Lower lobe of right lung (tissue), 2 donors: ENCODE data around the gene C1QTNF3. TPM values are rescaled to one million over a fixed set of nuclear protein-coding genes. Genes with fewer than 3 reads are reported as not detected.

Source experiments
- ATAC-seq, 2 donors: fragments of 200-7000 bp; cut with Tn5 transposase; one replicate each; pipeline ENCODE4 v1.9.1; 2020 to 2022; ENCODE audit warnings: mild to moderate bottlenecking in 2 of 2, moderate library complexity in 2 of 2
- DNase-seq: peaks from one replicate; pipeline ENCODE4 v3.0.0-alpha.2; 2020
- H3K27ac ChIP-seq: fragments of 200-600 bp; one replicate; pipeline ENCODE4 v1.8.0; 2022
- H3K27me3 ChIP-seq: fragments of 200-600 bp; one replicate; pipeline ENCODE4 v1.8.0; 2022; ENCODE audit warnings: low read depth
- H3K36me3 ChIP-seq: fragments of 200-600 bp; one replicate; pipeline ENCODE4 v1.8.0; 2022; ENCODE audit warnings: mild to moderate bottlenecking
- H3K4me1 ChIP-seq: fragments of 200-600 bp; one replicate; pipeline ENCODE4 v1.8.0; 2022
- H3K4me3 ChIP-seq: fragments of 200-600 bp; one replicate; pipeline ENCODE4 v1.8.0; 2022; ENCODE audit warnings: mild to moderate bottlenecking
- H3K9me3 ChIP-seq: fragments of 200-600 bp; one replicate; pipeline ENCODE4 v1.8.0; 2022
- intact Hi-C: fragments of 100-400 bp; cut with DNase I; formaldehyde crosslinking; loops from one replicate; pipeline ENCODE4 v1.11.0; 2022
- total RNA-seq: library from RNA; stranded (reverse); fragmentation: NEBNext Ultra II Directional; extraction: Animal tissue kit (Norgen Biotek cat#: 25700); gene quantifications from one replicate; pipeline ENCODE4 v1.2.1, GENCODE V29; 2021
- TF ChIP-seq, protein P1 (sequence below): fragments of 200-600 bp; IDR thresholded peaks from one replicate; pipeline ENCODE4 v1.8.0; 2022; ENCODE audit warnings: antibody characterized with exemption, mild to moderate bottlenecking
- donor health status: DM: no; HTN: yes; CAD: no; lungs with severe emphysema.

The C1QTNF3 gene
- total RNA-seq, 1 donor from 2014 or later, result 6.7 TPM

DNA sequence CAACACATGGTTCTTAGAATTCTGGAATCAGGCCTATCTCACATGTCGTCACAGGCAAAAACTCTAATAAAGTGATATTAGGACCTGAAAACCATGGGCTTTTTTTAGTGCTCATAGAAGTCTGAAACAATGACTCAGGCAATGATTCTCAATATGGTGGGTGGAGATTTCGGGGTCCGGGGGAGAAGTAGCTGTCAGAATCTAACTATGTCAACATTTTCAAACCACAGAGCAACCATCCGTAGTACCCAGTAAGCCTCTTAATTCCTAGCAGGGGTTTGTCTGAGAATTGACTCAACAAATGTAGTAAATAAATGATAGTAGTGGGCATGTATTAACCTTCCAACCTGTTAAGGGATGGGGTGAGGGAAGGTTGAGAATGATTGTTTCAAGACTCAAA, 37.8 kb downstream of the C1QTNF3 start:
- H3K27ac ChIP-seq, result no peak overlapping the region
- ATAC-seq (no peak), DNase-seq (no peak)
- TF ChIP-seq, protein P1, sequence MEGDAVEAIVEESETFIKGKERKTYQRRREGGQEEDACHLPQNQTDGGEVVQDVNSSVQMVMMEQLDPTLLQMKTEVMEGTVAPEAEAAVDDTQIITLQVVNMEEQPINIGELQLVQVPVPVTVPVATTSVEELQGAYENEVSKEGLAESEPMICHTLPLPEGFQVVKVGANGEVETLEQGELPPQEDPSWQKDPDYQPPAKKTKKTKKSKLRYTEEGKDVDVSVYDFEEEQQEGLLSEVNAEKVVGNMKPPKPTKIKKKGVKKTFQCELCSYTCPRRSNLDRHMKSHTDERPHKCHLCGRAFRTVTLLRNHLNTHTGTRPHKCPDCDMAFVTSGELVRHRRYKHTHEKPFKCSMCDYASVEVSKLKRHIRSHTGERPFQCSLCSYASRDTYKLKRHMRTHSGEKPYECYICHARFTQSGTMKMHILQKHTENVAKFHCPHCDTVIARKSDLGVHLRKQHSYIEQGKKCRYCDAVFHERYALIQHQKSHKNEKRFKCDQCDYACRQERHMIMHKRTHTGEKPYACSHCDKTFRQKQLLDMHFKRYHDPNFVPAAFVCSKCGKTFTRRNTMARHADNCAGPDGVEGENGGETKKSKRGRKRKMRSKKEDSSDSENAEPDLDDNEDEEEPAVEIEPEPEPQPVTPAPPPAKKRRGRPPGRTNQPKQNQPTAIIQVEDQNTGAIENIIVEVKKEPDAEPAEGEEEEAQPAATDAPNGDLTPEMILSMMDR, result no peak
- intact Hi-C loops, result no loop called here
- H3K4me3 ChIP-seq, result no peak overlapping the region
- no peaks in the 10 kb centered on the region for H3K9me3 ChIP-seq
- H3K36me3 ChIP-seq, result peaks cover 23% of the 10 kb centered on the region
- H3K4me1 ChIP-seq, result peaks cover 26% of the 10 kb centered on the region
- no peaks in the 10 kb centered on the region for H3K27me3 ChIP-seq

DNA sequence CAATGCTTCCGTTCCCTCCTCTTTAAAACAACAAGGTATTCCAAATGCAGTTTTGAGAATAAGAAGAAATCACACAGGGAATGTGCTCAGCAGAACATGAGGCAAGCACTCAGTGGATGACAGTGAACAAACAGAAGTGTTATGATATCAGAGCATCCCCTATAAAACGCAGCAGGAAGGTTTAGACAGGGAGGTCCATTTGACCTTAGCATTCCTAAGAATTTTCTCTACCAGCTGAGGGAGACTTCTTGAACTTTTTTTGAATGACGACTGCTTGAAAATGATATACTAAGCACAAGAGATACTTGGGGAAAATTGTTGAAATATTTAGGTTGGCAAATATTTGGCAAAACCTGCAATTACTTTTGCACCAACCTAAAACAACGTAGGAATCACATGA, 39.1 kb downstream of the C1QTNF3 start:
- TF ChIP-seq, protein P1, result no peak
- intact Hi-C loops, result no loop called here
- DNase-seq (no peak), ATAC-seq (no peak)
- Histone ChIP-seq H3K36me3 (peaks cover 23% of the 10 kb centered on the region), H3K4me3 (no peak overlapping the region), H3K27me3 (no peaks in the 10 kb centered on the region), H3K9me3 (no peaks in the 10 kb centered on the region), H3K4me1 (peaks cover 25% of the 10 kb centered on the region), H3K27ac (no peak overlapping the region)

DNA sequence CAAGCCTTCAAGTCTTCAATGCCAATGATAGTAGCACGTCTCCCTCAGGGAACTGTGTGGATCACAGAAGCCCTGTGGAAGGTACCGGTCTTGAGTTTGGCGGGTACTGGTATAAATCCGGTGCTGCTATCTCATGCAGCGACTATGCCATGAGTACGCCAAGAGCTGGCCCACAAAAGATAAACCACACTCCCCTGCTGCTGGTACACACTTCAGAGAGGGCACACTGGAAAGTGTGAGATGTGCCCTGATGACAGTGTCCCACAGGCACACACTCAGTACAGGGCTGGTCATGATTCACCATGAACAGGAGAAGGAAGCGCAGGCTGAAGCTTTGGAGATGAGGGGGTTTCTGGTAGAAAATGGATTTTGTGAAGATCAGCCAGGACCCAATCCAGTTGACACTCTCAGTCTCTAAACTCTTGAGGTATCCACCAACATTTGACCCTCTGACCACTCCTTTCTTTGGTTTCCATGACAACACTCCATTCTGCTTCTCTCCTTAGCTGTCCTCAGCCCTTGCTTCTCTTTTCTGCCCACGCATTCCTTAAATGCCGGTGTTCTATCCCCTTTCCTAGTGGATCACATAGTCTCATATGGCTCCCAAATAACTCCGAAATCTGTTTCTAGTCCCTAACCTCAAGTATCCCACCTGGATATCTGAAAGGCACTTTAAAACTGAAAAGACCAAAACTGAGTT, 40.2 kb downstream of the C1QTNF3 start:
- DNase-seq (no peak), ATAC-seq (no peak)
- H3K4me3 ChIP-seq, result no peak overlapping the region
- H3K4me1 ChIP-seq, result peaks cover 20% of the 10 kb centered on the region
- no peaks in the 10 kb centered on the region for H3K27me3 ChIP-seq
- TF ChIP-seq, protein P1, result no peak
- H3K9me3 ChIP-seq, result no peaks in the 10 kb centered on the region
- peaks cover 27% of the 10 kb centered on the region for H3K36me3 ChIP-seq
- intact Hi-C loops, result no loop called here
- no peak overlapping the region for H3K27ac ChIP-seq

DNA sequence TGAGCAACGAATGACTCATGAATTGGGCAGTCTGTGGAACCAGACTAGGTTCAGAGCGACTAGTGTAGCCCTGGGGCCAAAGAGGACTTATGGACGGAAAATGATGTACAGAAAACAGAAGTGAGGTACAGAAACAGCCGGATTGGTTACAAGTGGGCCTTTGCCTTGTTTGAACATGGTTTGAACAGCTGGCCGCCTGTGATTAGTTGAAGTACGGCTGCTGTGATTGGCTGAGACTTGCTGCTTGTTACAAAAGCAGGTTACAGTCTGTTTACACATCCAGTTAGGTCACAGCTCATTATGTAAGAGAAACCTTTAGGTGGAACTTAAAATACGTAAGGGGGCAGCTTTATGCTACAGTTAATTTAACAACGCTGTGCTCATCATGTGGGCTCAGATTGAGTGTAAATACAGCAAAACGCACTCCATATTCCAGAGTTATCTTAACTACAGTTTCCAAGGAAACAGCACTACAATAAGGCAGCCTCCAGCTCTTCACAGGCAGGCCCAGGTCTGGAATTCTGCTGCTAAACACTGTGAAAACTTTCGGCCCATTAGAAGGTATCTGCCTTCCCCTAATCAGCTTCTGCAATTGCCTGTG, 41.7 kb downstream of the C1QTNF3 start:
- DNase-seq (peak; percentile 70), ATAC-seq (peak; percentile 91 to 96)
- H3K9me3 ChIP-seq, result no peaks in the 10 kb centered on the region
- intact Hi-C loops, result no loop called here
- H3K27me3 ChIP-seq, result no peaks in the 10 kb centered on the region
- H3K36me3 ChIP-seq, result peaks cover 27% of the 10 kb centered on the region
- H3K4me3 ChIP-seq, result no peak overlapping the region
- TF ChIP-seq, protein P1, result no peak
- peak overlapping the region; percentile 77 for H3K27ac ChIP-seq
- peaks cover 19% of the 10 kb centered on the region for H3K4me1 ChIP-seq

DNA sequence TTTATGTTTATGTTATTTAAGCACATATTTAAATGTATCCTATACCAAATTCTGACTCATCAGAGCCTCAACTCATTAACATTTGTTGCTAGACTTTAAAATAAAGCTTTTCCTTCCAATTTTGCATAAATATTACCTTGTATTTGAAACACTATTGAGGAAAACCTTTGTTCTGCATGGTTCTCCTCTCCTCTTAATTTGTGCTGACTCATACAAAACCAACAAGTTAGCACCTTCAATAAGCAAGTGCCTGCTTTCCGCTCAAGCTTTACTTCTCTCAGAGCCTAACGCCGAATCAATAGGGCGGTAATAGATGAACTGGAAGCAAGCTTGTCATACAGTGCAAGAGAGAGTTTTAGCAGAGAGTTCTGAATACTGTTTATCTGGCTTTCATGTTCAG, 43.0 kb downstream of the C1QTNF3 start:
- no peaks in the 10 kb centered on the region for H3K27me3 ChIP-seq
- no peak for ATAC-seq
- no peak overlapping the region for H3K4me3 ChIP-seq
- TF ChIP-seq, protein P1, result no peak
- H3K4me1 ChIP-seq, result peaks cover 15% of the 10 kb centered on the region
- DNase-seq, result no peak
- peaks cover 27% of the 10 kb centered on the region for H3K36me3 ChIP-seq
- H3K9me3 ChIP-seq, result no peaks in the 10 kb centered on the region
- intact Hi-C loops, result no loop called here
- no peak overlapping the region for H3K27ac ChIP-seq
